ENCODE results near the gene ASNSD1. TPM values are rescaled to one million over a fixed set of nuclear protein-coding genes. Genes with fewer than 3 reads are reported as not detected.

The ASNSD1 gene
- total RNA-seq, 1 donor from 2014 or later, result 38.2 TPM

DNA sequence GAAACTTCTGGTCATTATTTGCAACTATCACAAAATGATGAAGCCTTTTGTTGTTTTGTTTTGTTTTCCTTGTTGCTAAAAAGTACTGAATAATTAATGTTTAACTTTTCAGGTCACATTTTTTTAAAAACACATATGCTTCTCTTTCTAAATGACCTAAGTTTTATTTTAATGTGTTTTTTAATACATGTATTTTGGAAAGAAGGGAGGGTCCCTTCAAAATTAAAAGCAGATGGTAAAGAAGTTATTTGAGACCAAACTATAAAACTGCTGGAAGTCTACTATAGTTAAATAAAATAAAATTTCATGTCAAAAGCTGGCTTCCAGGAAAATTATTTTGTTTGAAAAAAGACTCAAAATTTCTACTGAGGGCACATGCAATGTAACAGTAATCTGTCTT is 39.5 kb upstream of the ASNSD1 start:
- H3K4me1 Mint-ChIP-seq (ENCODE audit: low read depth), result peaks cover 6% of the 10 kb centered on the region
- no peak for DNase-seq (ENCODE audit: low spot score, unreplicated experiment)
- TF ChIP-seq, protein P1, sequence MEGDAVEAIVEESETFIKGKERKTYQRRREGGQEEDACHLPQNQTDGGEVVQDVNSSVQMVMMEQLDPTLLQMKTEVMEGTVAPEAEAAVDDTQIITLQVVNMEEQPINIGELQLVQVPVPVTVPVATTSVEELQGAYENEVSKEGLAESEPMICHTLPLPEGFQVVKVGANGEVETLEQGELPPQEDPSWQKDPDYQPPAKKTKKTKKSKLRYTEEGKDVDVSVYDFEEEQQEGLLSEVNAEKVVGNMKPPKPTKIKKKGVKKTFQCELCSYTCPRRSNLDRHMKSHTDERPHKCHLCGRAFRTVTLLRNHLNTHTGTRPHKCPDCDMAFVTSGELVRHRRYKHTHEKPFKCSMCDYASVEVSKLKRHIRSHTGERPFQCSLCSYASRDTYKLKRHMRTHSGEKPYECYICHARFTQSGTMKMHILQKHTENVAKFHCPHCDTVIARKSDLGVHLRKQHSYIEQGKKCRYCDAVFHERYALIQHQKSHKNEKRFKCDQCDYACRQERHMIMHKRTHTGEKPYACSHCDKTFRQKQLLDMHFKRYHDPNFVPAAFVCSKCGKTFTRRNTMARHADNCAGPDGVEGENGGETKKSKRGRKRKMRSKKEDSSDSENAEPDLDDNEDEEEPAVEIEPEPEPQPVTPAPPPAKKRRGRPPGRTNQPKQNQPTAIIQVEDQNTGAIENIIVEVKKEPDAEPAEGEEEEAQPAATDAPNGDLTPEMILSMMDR (IDR thresholded peaks at IDR 0.05; ENCODE audit: unreplicated experiment), result no peak
- no peak overlapping the region for H3K4me3 Mint-ChIP-seq (ENCODE audit: low read depth)
- H3K27me3 Mint-ChIP-seq, result no peaks in the 10 kb centered on the region
- H3K36me3 Mint-ChIP-seq (ENCODE audit: insufficient read depth), result no peaks in the 10 kb centered on the region
- H3K9me3 Mint-ChIP-seq (ENCODE audit: low read depth), result no peaks in the 10 kb centered on the region
- no peak overlapping the region for H3K27ac Mint-ChIP-seq

DNA sequence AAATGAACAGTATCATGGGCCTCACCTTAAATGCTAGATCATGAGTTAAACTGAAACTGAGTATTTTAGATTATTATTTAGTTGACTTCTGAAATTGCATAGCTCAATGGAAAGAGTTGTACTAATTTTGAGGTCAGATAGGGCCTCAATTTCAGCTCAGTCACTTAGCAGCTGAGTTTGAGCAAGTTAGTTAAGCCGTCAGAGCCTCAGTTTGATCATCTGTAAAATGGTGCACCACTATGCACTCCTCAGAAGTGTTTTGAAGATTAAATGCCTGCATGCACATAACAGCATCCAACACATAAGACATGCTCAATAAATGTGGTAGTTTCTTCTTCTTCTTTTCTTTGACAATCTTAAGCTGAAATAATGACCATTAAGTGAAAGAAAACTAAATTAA is 38.2 kb upstream of the ASNSD1 start:
- Mint-ChIP-seq H3K27me3 (no peaks in the 10 kb centered on the region), H3K4me1 (ENCODE audit: low read depth) (peaks cover 6% of the 10 kb centered on the region), H3K4me3 (ENCODE audit: low read depth) (no peak overlapping the region), H3K27ac (no peak overlapping the region), H3K36me3 (ENCODE audit: insufficient read depth) (no peaks in the 10 kb centered on the region), H3K9me3 (ENCODE audit: low read depth) (no peaks in the 10 kb centered on the region)
- DNase-seq (ENCODE audit: low spot score, unreplicated experiment), result no peak
- TF ChIP-seq, protein P1 (IDR thresholded peaks at IDR 0.05; ENCODE audit: unreplicated experiment), result no peak

DNA sequence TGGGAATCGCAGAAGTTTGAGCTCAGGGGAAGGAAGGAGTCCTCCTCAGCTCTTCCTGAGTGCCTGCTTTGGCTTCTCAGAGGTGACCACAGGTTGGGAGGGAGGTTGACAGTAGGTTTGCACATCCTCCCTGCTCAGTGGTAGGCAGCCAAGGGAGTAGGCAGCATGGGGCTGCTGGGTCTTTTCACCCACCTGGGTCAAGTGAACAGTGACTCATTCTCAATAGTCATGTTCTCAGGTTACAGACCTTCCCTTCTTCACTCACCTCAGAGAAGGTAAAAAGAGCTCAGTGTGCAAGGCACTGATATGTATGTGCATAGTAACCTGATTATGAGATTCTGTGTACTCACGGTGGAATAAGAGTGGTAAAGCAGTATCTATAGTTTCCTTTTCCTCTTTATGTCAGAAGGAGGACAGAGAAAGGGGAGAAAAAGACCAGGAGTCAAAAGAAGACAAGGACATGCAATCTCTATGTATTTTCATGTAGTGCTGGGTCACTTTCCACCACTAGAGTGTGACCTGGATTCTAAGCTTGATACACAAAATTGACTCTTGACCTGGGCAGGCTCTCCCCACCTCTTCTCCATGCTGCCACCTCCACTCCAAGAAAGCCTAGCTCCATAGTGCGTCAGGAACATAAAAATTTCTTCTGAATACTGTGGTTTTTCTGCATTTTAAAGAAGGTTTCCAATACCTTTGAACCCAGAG is 36.5 kb upstream of the ASNSD1 start:
- Mint-ChIP-seq H3K36me3 (ENCODE audit: insufficient read depth) (no peaks in the 10 kb centered on the region), H3K27ac (peak overlapping the region; percentile 78), H3K4me1 (ENCODE audit: low read depth) (peaks cover 6% of the 10 kb centered on the region), H3K27me3 (no peaks in the 10 kb centered on the region), H3K4me3 (ENCODE audit: low read depth) (no peak overlapping the region), H3K9me3 (ENCODE audit: low read depth) (no peaks in the 10 kb centered on the region)
- TF ChIP-seq, protein P1 (IDR thresholded peaks at IDR 0.05; ENCODE audit: unreplicated experiment), result peak; percentile 8
- DNase-seq (ENCODE audit: low spot score, unreplicated experiment), result no peak

DNA sequence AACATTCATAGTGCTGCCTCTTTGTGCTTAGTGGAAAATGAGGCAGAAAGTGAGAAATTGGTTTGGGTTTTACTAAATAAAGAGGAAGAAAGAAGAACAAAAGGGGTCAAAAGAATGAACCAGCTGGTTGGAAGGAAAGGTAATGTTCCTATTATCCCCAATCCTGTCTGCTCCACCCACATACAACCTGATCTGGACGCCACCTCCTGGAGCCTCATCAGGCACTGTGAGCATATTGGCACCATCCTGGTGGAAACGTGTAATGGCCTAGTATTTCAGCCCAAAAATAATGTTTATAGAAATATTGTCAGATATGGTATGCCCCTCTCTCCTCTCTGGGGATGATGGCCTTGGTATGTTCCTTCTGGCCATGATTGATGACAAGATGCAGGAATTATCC is 35.6 kb upstream of the ASNSD1 start:
- Mint-ChIP-seq H3K36me3 (ENCODE audit: insufficient read depth) (no peaks in the 10 kb centered on the region), H3K9me3 (ENCODE audit: low read depth) (no peaks in the 10 kb centered on the region), H3K27me3 (no peaks in the 10 kb centered on the region), H3K27ac (no peak overlapping the region), H3K4me3 (ENCODE audit: low read depth) (no peak overlapping the region), H3K4me1 (ENCODE audit: low read depth) (peaks cover 6% of the 10 kb centered on the region)
- TF ChIP-seq, protein P1 (IDR thresholded peaks at IDR 0.05; ENCODE audit: unreplicated experiment), result no peak
- no peak for DNase-seq (ENCODE audit: low spot score, unreplicated experiment)

GRCh38 chr2:189627789-189628188 is 33.5 kb upstream of the ASNSD1 start:
- no peaks in the 10 kb centered on the region for H3K27me3 Mint-ChIP-seq
- TF ChIP-seq, protein P1 (IDR thresholded peaks at IDR 0.05; ENCODE audit: unreplicated experiment), result no peak
- H3K4me1 Mint-ChIP-seq (ENCODE audit: low read depth), result peaks cover 6% of the 10 kb centered on the region
- DNase-seq (ENCODE audit: low spot score, unreplicated experiment), result no peak
- H3K36me3 Mint-ChIP-seq (ENCODE audit: insufficient read depth), result no peaks in the 10 kb centered on the region
- no peaks in the 10 kb centered on the region for H3K9me3 Mint-ChIP-seq (ENCODE audit: low read depth)
- no peak overlapping the region for H3K27ac Mint-ChIP-seq
- H3K4me3 Mint-ChIP-seq (ENCODE audit: low read depth), result no peak overlapping the region

All from progenitor cell of endocrine pancreas (in vitro differentiated cells).